CD4-positive, alpha-beta memory T cell (primary cell): ENCODE results near the gene ELF1. TPM values are rescaled to one million over a fixed set of nuclear protein-coding genes. Genes with fewer than 3 reads are reported as not detected.

Experiments used
- CTCF ChIA-PET: fragments of 350-600 bp; sonication (Branson Sonifier 250); formaldehyde crosslinking; loops from one replicate; lab custom pipeline; 2021; ENCODE audit warnings: inconsistent platforms; ENCODE audit not compliant: partially characterized antibody; lab: Charles Lee
- POLR2A ChIA-PET: fragments of 350-600 bp; sonication (Branson Sonifier 250); formaldehyde crosslinking; loops from one replicate; lab custom pipeline; 2021; ENCODE audit not compliant: partially characterized antibody; lab: Charles Lee
- DNase-seq, 5 donors: peaks; one replicate each; pipeline versions ENCODE4 v3.0.0 to v3.0.0-alpha.2; 2020 to 2022; ENCODE audit warnings: mixed read lengths in 1 of 5
- H3K27ac ChIP-seq: one replicate; pipeline ENCODE4 v1.7.0; 2013; ENCODE audit warnings: low read depth, low read length
- H3K27me3 ChIP-seq: 2 replicates; pipeline ENCODE4 v1.7.0; 2013; ENCODE audit warnings: mild to moderate bottlenecking, low read length, moderate library complexity; ENCODE audit not compliant: insufficient read depth
- H3K36me3 ChIP-seq: 2 replicates; pipeline ENCODE4 v1.7.0; 2013; ENCODE audit warnings: mild to moderate bottlenecking, low read length, moderate library complexity; ENCODE audit not compliant: insufficient read depth
- H3K4me1 ChIP-seq: 2 replicates; pipeline ENCODE4 v1.7.0; 2013; ENCODE audit warnings: mild to moderate bottlenecking, low read length, moderate library complexity; ENCODE audit not compliant: insufficient read depth
- H3K4me3 ChIP-seq, 2 donors: one replicate each; pipeline ENCODE4 v1.7.0; 2013; ENCODE audit warnings: low read length in 2 of 2, mild to moderate bottlenecking in 1 of 2
- H3K9me3 ChIP-seq, 2 donors: one replicate each; pipeline ENCODE4 v1.7.0; 2013; ENCODE audit warnings: low read length in 2 of 2, control low read depth in 1 of 2; ENCODE audit not compliant: control insufficient read depth in 1 of 2
- H3K27ac Mint-ChIP-seq, 7 donors: one replicate each; pipeline ENCODE4 v1.8.0; 2020 to 2021; ENCODE audit warnings: mixed read lengths in 7 of 7, mild to moderate bottlenecking in 6 of 7, inconsistent platforms in 3 of 7, moderate library complexity in 3 of 7
- H3K27me3 Mint-ChIP-seq, 2 donors: one replicate each; pipeline ENCODE4 v1.8.0; 2020 to 2021; ENCODE audit warnings: mixed read lengths in 2 of 2
- H3K36me3 Mint-ChIP-seq, 2 donors: one replicate each; pipeline ENCODE4 v1.8.0; 2020 to 2021; ENCODE audit warnings: mixed read lengths in 2 of 2, inconsistent platforms in 1 of 2, mild to moderate bottlenecking in 1 of 2
- H3K4me1 Mint-ChIP-seq, 4 donors: one replicate each; pipeline ENCODE4 v1.8.0; 2020 to 2021; ENCODE audit warnings: mixed read lengths in 4 of 4, mild to moderate bottlenecking in 1 of 4
- H3K4me3 Mint-ChIP-seq, 8 donors: one replicate each; pipeline ENCODE4 v1.8.0; 2020 to 2021; ENCODE audit warnings: mixed read lengths in 8 of 8, mild to moderate bottlenecking in 7 of 8, moderate library complexity in 6 of 8, inconsistent platforms in 3 of 8
- H3K9me3 Mint-ChIP-seq, 8 donors: one replicate each; pipeline ENCODE4 v1.8.0; 2020 to 2021; ENCODE audit warnings: mixed read lengths in 8 of 8, mild to moderate bottlenecking in 5 of 8, inconsistent platforms in 3 of 8, moderate library complexity in 1 of 8
- intact Hi-C: fragments of 100-400 bp; cut with micrococcal nuclease; formaldehyde crosslinking; loops from one replicate; pipeline ENCODE4 v1.15.1; 2023
- polyA plus RNA-seq, 2 donors: library from polyadenylated mRNA; unstranded; fragments of 300-500 nt; fragmentation: Illumina TruSeq; gene quantifications; one replicate each; pipeline ENCODE4 v1.2.3, GENCODE V29; 2021
- total RNA-seq, 2 experiments: library from RNA; stranded (reverse); gene quantifications; one replicate each; pipeline ENCODE4 v1.2.3, GENCODE V29; 2021

ELF1 gene
- total RNA-seq, result 100 to 1,000 TPM; 188 to 192 TPM
- polyA plus RNA-seq, result 100 to 1,000 TPM; 136 to 149 TPM

DNA sequence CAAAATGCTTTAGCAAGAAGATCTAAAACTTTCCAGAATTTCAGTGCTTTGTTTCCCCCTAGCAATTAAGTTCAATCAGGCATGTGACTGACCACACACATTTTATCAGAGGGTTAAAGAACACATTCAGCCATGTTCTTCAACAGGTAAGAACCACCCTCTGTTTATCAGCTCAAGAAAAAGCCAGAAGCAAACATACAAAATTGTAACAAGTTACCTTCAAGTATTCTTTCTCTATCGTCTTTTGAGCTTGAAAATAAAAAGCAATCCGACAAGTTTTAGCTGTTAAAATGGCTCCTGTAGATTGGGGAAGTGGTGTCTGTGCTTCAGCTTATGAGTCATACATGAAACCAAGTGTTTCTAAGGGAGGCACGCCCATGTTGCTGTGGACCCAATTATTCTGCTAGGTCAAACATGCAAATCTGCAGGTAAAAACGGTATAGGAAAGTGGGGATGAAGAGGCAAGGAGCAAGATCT, at the start of gene ELF1:
Gene ELF1 (minus strand): TSS at position 306 of the 477 bp plus-strand sequence. CDS start 37,262 bp downstream, outside the sequence.
- peaks cover 26 to 39% (median 33%) of the 10 kb centered on the region in 4 donors for H3K4me1 Mint-ChIP-seq
- H3K27ac ChIP-seq, result peak within 1 kb of the TSS; percentile 85
- H3K27me3 ChIP-seq, result no peaks in the 10 kb centered on the region
- CTCF ChIA-PET, result interaction anchor here (0.8 to 6.5 kb wide), 12 partner anchors 8 to 98 kb away, joined by 3 to 48 read pairs (median 6); partner anchors contain the start of gene WBP4
- intact Hi-C loops, result loop anchor here (1.0 to 2.0 kb wide), 2 partner anchors 42 to 98 kb away; partner anchors contain the start of gene WBP4
- H3K36me3 Mint-ChIP-seq, result peaks cover 0 to 16% of the 10 kb centered on the region in 2 donors
- H3K36me3 ChIP-seq, result no peaks in the 10 kb centered on the region
- peak within 1 kb of the TSS; percentile 83 to 98 (median 95) for H3K4me3 Mint-ChIP-seq
- peaks cover 0 to 2% (median 0%) of the 10 kb centered on the region in 8 donors for H3K9me3 Mint-ChIP-seq
- peak within 1 kb of the TSS; percentile 65 to 72 for H3K4me3 ChIP-seq
- DNase-seq, result peak; percentile 74 to 89 (median 80)
- no peaks in the 10 kb centered on the region for H3K9me3 ChIP-seq
- H3K27ac Mint-ChIP-seq, result peak within 1 kb of the TSS; percentile 90 to 99 (median 96)
- H3K27me3 Mint-ChIP-seq, result no peaks in the 10 kb centered on the region
- POLR2A ChIA-PET, result interaction anchor here (0.5 to 11.2 kb wide), 18 partner anchors 9 to 1982 kb away, joined by 3 to 226 read pairs (median 11); partner anchors contain the start of genes PROSER1 and WBP4
- peaks cover 34% of the 10 kb centered on the region for H3K4me1 ChIP-seq

- no peak overlapping the region for H3K27ac Mint-ChIP-seq
- H3K36me3 ChIP-seq, result peaks cover 36% of the 10 kb centered on the region
- POLR2A ChIA-PET, result interaction anchor here (0.6 kb wide), 1 partner anchor 201 kb away, joined by 3 read pairs; no protein-coding TSS in a partner anchor
These were observed 46.0 kb upstream of the ELF1 start for GRCh38 chr13:41065078-41065477.

DNA sequence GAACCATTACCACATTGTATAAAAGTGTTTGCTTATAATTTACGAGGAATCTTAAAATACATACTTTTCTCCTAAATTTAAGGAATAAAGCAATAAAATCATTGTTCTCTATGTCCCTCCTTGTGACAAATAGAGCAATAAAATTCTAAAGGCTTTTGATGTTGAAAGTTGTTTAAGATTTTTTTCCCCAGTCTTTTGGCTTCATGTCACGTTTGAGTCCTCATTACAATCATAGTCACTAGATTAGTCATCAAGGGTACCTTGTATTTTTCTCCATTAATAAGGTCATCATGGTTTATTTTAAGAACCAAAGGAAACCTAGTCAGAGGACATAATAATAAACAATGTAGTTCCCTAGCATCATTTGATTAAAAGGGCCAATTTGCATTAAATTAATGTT, 45.4 kb upstream of the ELF1 start:
- no peak overlapping the region for H3K4me3 Mint-ChIP-seq
- H3K4me3 ChIP-seq, result no peak overlapping the region
- intact Hi-C loops, result loop anchor here (5.0 kb wide), 4 partner anchors 248 to 1208 kb away; partner anchors contain the start of genes AKAP11, DGKH, NAA16 and RGCC
- no peaks in the 10 kb centered on the region for H3K9me3 ChIP-seq
- POLR2A ChIA-PET, result interaction anchor here (6.8 kb wide), 1 partner anchor 47 kb away, joined by 104 read pairs; the partner anchor contains the start of gene ELF1
- H3K4me1 ChIP-seq, result peaks cover 27% of the 10 kb centered on the region
- CTCF ChIA-PET, result interaction anchor here (1.0 to 1.7 kb wide), 2 partner anchors 9 to 11 kb away, joined by 3 to 6 read pairs; no protein-coding TSS in a partner anchor
- no peak overlapping the region for H3K27ac ChIP-seq
- H3K27ac Mint-ChIP-seq, result peak overlapping the region in 1 of 7 donors; percentile 100
- no peak for DNase-seq
- H3K36me3 ChIP-seq, result peaks cover 32% of the 10 kb centered on the region
- peaks cover 0 to 15% (median 0%) of the 10 kb centered on the region in 8 donors for H3K9me3 Mint-ChIP-seq
- H3K27me3 ChIP-seq, result no peaks in the 10 kb centered on the region
- H3K4me1 Mint-ChIP-seq, result peaks cover 13 to 56% (median 18%) of the 10 kb centered on the region in 4 donors
- H3K36me3 Mint-ChIP-seq, result peaks cover 31 to 57% of the 10 kb centered on the region in 2 donors
- H3K27me3 Mint-ChIP-seq, result peaks cover 2 to 5% of the 10 kb centered on the region in 2 donors

More at GRCh38 chr13:41065078-41065477, 46.0 kb upstream of the ELF1 start:
- intact Hi-C loops, result no loop called here
- Histone ChIP-seq H3K9me3 (no peaks in the 10 kb centered on the region), H3K4me1 (peaks cover 24% of the 10 kb centered on the region), H3K27ac (no peak overlapping the region), H3K4me3 (no peak overlapping the region), H3K27me3 (no peaks in the 10 kb centered on the region)
- Mint-ChIP-seq H3K4me1 (peaks cover 12 to 52% (median 15%) of the 10 kb centered on the region in 4 donors), H3K9me3 (peaks cover 0 to 15% (median 0%) of the 10 kb centered on the region in 8 donors), H3K36me3 (peaks cover 34 to 57% of the 10 kb centered on the region in 2 donors), H3K4me3 (no peak overlapping the region), H3K27me3 (peaks cover 2 to 5% of the 10 kb centered on the region in 2 donors)
- no peak for DNase-seq
- CTCF ChIA-PET, result interaction anchor here (1.7 kb wide), 1 partner anchor 11 kb away, joined by 6 read pairs; no protein-coding TSS in a partner anchor

DNA sequence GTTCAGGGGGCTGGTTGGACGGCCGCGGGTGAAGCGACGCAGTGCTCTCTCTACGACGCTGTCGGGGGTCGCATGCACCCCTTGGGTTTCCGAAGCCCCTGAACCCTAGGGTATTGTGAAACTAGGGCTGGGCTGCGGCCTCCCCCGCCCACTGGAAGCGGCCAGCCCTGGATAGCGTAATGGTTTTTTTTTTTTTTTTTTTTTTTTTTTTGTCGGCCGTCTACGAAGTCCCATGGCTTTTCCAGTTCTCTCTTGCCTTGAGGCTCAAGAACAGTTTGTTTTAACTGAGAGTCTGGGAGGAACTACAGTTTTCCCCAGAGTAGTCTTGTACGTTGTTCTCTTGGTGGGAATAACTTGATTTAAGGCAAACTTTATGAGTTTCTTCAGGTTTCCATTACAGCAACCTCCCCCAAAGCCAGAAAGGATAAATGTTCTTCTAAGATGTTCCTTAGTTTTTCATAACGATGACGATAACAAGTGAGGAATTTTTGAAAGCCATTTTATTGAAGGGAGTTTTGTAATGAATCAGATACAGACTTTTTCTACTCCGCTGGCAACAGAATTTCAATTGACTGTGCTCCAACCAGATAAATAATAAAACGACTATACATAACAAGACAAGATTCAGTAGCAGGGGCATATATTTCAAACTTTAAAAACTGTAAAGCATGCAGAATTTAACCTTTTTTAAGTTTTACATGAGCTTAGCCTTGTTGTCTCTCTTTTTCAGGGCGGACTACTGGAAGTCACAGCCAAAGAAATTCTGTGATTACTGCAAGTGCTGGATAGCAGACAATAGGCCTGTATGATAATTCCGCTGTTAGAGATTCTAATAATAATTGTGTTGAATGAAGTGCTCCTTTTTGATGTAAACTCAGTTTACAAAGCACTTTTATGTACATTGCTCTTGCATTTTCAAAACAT, 43.1 kb upstream of the ELF1 start:
- Mint-ChIP-seq H3K27ac (peak overlapping the region; percentile 99 to 100 (median 99)), H3K9me3 (peaks cover 0 to 15% (median 0%) of the 10 kb centered on the region in 8 donors), H3K36me3 (peaks cover 17 to 43% of the 10 kb centered on the region in 2 donors), H3K27me3 (peaks cover 2 to 5% of the 10 kb centered on the region in 2 donors), H3K4me1 (peaks cover 25 to 68% (median 33%) of the 10 kb centered on the region in 4 donors), H3K4me3 (peak overlapping the region; percentile 97 to 100 (median 100))
- POLR2A ChIA-PET, result interaction anchor here (0.6 to 6.8 kb wide), 11 partner anchors 45 to 464 kb away, joined by 3 to 104 read pairs (median 7); partner anchors contain the start of genes ELF1 and KBTBD6
- no peak for DNase-seq
- peaks cover 42% of the 10 kb centered on the region for H3K4me1 ChIP-seq
- no peaks in the 10 kb centered on the region for H3K27me3 ChIP-seq
- CTCF ChIA-PET, result interaction anchor here (1.3 to 5.4 kb wide), 6 partner anchors 10 to 141 kb away, joined by 3 to 29 read pairs (median 10); partner anchors contain the start of gene ELF1
- peak overlapping the region; percentile 81 for H3K27ac ChIP-seq
- H3K4me3 ChIP-seq, result peak overlapping the region; percentile 92 to 99
- H3K36me3 ChIP-seq, result peaks cover 17% of the 10 kb centered on the region
- no peaks in the 10 kb centered on the region for H3K9me3 ChIP-seq
- intact Hi-C loops, result loop anchor here (1.0 to 5.0 kb wide), 9 partner anchors 43 to 1210 kb away; partner anchors contain the start of genes AKAP11, DGKH, ELF1 and KBTBD6

DNA sequence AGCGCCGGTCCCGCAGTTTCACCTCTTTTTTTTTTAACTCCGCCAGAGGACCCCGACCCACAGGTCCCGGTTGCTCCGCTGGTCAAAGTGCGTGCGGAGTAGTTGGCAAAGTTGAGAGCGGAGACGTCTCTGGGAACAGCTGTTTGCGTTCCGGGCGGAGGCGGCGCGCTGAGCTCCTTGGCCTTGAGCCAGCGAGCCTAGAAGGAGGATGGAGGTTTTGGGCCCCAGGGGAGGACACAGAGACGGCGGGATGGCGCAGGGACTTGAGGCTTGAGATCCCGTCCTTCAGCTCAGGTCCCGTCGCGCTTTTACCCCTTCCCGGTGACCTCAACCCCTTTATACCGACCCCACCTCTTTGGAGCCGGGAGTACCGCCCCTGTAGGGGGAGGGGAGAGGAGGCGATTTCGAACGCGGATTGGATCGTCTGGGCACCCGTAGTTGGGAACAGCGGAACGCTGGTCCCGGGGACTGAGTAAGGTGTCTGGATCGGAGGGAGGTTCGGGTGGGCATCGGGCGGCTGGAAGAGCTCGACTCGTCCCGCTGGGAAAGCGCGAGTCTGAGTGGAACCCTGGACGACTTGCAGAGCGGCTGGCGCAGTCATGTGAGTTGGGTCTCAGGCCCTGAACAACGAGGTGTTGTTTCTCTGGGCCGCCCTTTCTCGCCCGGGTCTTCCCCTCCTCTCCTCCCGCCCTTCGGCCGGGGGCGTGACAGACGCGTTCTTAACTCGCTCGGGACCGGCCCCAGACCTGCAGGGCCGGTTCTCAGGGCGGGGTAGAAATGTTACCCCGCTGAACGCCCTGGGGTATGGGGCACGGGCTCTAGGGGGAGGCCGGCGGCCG, 42.2 kb upstream of the ELF1 start, which contains the start of gene WBP4:
Gene WBP4 (plus strand): TSS at position 435 of the 839 bp plus-strand sequence. CDS start 165 bp downstream, at position 600.
- Mint-ChIP-seq H3K36me3 (peaks cover 13 to 40% of the 10 kb centered on the region in 2 donors), H3K9me3 (peaks cover 0 to 15% (median 0%) of the 10 kb centered on the region in 8 donors), H3K27ac (peak within 1 kb of the TSS; percentile 99 to 100 (median 99)), H3K27me3 (peaks cover 2 to 5% of the 10 kb centered on the region in 2 donors), H3K4me1 (peaks cover 28 to 74% (median 38%) of the 10 kb centered on the region in 4 donors), H3K4me3 (peak within 1 kb of the TSS; percentile 97 to 100 (median 100))
- H3K27ac ChIP-seq, result peak within 1 kb of the TSS; percentile 81
- H3K4me3 ChIP-seq, result peak within 1 kb of the TSS; percentile 92 to 99
- CTCF ChIA-PET, result interaction anchor here (0.7 to 5.4 kb wide), 18 partner anchors 9 to 592 kb away, joined by 3 to 29 read pairs (median 4); partner anchors contain the start of genes ELF1, KBTBD6 and KBTBD7
- peaks cover 42% of the 10 kb centered on the region for H3K4me1 ChIP-seq
- peaks cover 9% of the 10 kb centered on the region for H3K36me3 ChIP-seq
- POLR2A ChIA-PET, result interaction anchor here (0.6 to 6.8 kb wide), 36 partner anchors 12 to 900 kb away, joined by 3 to 104 read pairs (median 4); partner anchors contain the start of genes ELF1, KBTBD6, SLC25A15 and VWA8
- H3K9me3 ChIP-seq, result no peaks in the 10 kb centered on the region
- no peaks in the 10 kb centered on the region for H3K27me3 ChIP-seq
- DNase-seq, result peak; percentile 89 to 94 (median 90)
- intact Hi-C loops, result loop anchor here (1.0 to 5.0 kb wide), 9 partner anchors 42 to 1211 kb away; partner anchors contain the start of genes AKAP11, DGKH, ELF1 and KBTBD6
